IPS-NIHi7 (cell line): ENCODE results near the gene BEST2.
"Not testable (repeated sequence)": the region's sequence is repeated elsewhere in the genome, so short reads cannot be mapped to it uniquely, and the experiment has no call there.

Experiments used
- DNase-seq: peaks from one replicate; pipeline ENCODE4 v3.0.0; 2012; ENCODE audit warnings: mixed read lengths; ENCODE audit errors: extremely low spot score

BEST2 gene

DNA sequence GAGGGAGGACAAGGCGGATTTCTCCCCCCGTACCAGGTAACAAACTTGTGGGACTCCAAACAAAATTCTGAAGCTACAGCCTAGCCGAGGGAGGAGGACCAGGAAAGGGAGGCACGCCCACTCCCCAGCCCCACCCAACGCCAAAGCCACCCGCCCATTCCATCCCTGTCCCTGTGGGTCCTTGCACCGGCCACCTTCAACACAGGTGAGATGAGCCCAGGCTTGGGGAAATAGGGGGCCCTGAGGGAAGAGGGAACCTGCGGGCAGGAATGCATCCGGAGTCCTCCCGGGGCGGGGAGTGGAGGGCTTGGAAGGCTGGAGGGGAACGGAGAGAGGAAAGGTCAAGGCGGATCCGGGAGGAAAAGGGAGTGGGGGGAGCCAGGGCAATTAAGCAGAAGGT lies at the start of gene BEST2:
Gene BEST2, plus strand, starts transcription at position 157 of the 400 bp plus-strand sequence. CDS start 802 bp downstream, outside the sequence.
- DNase-seq, result peak; percentile 63

DNA sequence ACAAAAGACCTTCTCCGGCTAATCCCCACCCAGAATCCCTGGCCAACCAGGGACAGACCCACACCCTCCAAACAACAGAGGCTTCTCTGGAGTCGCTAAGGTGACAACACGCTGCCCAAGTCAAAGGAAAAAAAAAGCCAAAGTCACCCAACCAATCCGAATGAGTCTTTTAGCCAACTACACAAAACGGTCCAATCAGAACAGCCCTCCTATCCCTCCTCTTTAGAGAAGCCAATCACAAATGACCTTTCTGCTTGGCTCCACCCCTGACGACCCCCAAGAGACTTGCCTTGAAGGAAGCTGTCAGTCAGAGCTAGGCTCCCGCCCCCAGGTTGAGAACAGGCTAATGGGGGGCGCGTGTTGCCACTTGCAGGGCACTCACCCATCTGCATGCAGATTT lies 48.5 kb upstream of the BEST2 start:
- peak; percentile 95 for DNase-seq

DNA sequence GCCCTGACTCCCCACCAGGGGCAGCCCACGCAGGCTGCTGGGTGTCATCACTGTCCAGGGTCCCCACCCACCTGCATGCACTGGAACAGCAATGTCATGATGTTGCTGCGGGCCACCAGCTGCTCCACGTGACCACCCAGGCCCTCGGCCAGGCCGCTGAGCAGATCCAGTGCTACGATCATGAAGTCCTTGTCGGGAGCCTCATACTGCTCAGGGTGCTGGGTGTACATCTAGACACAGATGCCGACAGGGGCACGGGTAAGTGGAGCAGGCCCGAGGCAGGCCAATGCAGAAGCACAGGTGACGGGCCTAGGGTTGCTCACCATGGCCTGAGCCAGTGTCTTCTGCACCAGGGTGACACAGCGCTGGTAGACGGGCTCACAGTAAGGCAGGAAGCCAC lies 46.4 kb upstream of the BEST2 start:
- no peak for DNase-seq

DNA sequence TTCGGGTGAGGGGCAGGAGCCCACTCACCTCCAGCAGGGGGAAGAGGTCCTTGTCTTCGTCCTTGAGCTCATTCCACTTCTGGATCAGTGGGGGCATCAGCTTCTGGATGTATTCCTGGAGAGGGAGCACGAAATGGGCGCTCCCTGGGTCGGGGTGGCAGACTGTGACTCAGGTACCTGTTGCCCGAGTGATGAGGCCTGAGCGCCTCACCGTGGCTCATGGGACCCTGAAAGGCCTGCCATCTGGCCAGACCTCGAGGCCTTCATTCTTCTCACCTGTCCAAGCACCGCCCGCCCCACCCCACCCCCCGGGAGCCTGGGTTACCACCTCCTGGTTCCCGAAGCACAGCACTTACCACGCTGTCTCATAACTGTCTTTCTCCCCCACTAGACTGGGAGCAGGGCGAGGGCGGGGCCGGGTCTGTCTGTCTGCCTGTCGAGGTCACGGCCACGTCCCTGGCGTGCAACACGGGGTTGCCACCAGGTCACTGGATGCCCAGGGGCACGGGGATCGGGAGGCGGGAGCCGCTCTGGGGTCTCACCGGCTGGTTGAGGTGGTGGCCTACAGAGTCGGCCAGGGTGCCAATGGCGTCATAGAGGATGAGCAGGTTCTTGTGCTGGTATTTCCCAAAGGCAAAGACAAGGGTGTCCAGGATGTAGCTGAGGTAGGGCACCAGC lies 45.8 kb upstream of the BEST2 start:
- no peak for DNase-seq

GRCh38 chr19:12706332-12706718 lies 45.3 kb upstream of the BEST2 start:
- DNase-seq, result no peak

DNA sequence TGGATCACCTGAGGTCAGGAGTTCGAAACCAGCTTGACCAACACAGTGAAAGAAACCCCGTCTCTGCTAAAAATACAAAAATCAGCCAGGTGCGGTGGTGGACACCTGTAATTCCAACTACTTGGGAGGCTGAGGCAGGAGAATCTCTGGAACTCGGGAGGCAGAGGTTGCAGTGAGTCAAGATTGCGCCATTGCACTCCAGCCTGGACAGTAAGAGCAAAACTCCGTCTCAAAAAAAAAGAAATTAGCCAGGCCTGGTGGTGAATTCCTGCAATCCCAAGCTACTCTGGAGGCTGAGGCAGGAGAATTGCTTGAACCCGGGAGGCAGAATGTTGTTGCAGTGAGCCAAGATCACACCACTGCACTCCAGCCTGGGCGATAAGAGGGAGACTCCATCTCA lies 43.0 kb upstream of the BEST2 start:
- no peak for DNase-seq

DNA sequence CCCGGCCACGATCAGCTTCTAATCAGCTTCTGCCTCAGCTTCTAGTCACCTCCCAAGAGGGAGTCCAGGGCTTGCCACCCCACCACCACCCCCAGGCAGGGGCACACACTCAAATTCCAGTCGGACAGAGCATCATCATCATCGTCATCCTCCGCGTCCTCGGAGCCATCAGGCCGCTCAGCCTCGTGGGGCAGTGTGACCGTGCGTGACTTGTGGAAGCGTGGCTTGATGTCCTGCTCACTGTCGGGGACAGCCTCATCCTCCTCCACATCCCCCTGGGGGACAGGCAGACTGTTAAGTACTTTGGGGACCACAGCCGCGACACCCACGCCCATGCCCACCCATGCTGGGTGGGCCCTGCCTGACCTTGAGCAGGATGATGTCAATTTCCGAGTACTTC lies 40.4 kb upstream of the BEST2 start:
- DNase-seq, result no peak

DNA sequence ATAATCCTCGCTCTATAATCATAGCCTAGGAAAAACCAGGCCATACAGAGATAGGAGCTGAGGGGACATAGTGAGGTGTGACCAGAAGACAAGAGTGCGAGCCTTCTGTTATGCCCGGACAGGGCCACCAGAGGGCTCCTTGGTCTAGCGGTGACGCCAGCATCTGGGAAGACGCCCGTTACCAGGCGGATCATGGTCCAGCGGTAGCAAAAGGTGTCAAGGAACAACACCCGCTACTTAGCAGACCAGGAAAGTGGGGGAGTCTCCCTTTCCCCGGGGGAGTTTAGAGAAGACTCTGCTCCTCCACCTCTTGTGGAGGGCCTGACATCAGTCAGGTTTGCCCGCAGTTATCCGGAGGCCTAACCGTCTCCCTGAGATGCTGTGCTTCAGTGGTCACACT lies 39.5 kb upstream of the BEST2 start:
- not testable (repeated sequence) for DNase-seq

DNA sequence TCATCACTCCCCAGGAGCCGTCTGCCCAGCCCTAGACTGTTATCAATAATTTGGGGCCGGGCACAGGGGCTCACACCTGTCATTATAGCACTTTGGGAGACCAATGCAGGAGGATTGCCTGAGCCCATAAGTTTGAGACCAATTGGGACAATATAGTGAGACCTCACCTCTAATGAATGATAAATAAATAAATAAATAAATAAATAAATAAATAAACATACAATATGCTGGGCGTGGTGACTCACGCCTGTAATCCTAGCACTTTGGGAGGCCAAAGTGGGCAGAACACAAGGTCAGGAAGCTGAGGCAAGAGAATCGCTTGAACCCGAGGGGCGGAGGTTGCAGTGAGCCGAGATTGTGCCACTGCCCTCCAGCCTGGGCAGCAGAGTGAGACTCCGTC lies 38.3 kb upstream of the BEST2 start:
- not testable (repeated sequence) for DNase-seq

GRCh38 chr19:12715102-12715501 lies 36.5 kb upstream of the BEST2 start:
- no peak for DNase-seq

GRCh38 chr19:12715929-12716328 lies 35.7 kb upstream of the BEST2 start:
- DNase-seq, result no peak

GRCh38 chr19:12720296-12720695 lies 31.3 kb upstream of the BEST2 start:
- DNase-seq, result no peak

DNA sequence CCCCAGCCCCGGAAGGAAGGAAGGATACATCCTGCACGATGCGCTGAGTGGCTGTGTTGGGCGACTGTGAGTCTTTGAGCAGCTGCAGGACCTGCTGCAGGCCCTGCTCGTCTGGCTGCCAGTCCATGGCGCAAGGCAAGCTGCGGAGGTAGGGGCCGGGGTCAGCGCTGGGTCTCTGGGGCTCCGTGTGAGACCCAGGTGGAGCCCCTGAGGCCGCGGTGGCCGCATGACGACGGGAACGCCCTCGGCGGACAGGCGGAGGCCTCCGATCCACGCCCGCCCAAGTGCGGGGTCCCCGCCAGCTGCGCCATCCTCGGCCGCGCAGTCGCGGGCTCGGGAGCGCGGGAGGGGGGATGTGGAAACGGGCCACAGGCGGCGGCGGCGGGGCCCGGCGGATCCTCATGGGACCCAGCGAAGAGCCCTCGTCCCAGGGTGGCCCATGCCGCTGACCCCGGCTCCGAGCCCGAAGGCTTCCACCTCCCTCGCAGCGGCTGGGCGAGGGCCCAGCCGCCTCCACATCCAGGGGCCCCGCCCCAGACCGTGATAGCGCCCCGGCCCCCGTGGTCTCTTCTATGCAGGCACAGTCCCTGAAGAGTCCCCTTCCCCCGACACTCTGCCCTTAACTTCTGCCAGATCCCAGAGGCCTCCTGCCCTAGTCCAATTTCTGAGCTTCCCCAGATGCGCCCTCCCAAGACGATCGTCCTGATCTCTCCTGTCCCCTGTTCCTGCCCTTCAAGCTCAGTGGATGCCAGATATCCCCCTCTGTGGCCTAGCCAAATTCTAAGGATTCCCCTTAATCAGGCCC lies 30.5 kb upstream of the BEST2 start:
- DNase-seq, result no peak

GRCh38 chr19:12721656-12722565 lies 29.7 kb upstream of the BEST2 start:
- peak; percentile 73 for DNase-seq

DNA sequence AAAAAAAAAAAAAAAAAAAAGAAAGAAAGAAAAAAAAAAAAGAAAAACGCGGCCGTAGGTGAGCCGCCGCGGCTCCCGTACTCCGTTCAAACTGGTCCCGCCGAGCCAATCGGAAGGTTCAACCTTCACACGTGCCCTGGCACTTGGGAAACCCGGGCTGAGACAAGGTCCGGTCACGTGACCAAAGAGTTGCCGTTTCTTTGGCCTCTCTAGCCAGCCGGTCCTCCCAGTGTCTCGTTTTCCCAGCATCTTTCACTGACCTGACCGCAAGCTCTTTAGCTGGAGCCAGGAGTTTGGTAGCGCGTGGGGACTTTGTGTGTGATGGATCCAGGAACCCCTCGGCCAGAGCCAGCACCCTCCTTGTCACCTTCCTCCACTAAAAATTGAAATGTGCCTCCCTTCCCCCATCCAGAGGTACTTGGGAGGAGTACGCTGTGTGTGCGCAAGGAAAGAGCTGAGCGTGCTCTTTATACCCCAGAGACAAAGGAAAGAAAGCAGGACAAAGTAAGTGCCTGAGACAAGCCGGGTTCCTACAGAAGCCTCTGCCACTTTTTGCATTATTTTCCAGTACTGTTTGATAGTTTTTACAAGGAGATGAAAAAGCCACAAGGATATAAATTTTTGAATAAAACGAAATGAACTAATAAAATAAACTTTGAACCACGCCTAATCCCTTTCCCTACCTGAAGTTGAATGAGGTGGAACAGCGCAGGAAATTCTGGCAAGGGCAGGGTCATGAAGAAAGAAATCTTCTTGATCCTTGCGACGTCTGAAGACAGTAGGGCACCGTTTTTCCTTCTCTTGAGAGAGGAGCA lies 28.8 kb upstream of the BEST2 start:
- peak; percentile 95 for DNase-seq

- DNase-seq, result no peak
Observed at GRCh38 chr19:12723381-12723640, 28.3 kb upstream of the BEST2 start.

DNA sequence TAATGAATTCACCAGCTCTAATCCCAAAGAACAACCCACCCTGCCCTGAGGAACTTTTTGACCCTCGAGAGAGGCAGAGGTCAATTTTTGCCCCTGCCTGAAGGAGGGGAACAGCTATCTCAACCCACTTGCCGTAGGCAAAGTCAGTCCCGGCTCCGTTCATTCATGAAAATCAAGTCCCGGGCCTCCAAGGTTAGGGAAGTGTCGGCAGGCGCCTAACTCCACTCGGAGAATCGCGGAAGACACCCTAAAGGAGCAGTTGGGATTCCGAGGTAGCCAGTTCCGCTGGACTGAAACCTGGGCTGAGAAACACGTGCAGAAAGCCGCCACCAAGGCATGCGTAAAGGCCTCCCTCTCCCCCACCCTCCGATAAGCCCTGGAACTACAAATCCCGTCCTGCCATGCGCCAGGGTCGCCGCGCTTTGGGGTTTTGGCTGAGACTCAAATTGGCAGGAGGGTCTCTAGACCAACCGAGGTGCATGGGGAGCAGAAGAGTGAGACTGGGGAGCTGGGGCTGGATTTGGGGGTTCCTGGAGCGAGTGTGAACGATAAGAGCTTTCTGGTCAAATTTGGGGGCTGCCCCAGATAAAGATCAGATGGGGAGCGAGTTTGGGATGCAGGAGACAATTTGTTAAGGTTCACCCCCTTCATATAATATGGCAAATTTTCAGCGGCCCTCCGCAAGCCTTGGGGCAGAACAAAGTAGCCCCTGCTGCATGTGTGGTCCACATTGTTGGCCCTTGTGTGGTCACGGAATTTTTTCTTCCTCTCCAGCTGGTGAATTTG lies 27.8 kb upstream of the BEST2 start, which contains the start of gene TNPO2:
Gene TNPO2, minus strand, starts transcription at position 292 of the 786 bp plus-strand sequence. CDS start 2,955 bp downstream, outside the sequence.
- peak; percentile 81 for DNase-seq

- DNase-seq, result not testable (repeated sequence)
Observed at GRCh38 chr19:12725612-12726011, 26.0 kb upstream of the BEST2 start.

DNA sequence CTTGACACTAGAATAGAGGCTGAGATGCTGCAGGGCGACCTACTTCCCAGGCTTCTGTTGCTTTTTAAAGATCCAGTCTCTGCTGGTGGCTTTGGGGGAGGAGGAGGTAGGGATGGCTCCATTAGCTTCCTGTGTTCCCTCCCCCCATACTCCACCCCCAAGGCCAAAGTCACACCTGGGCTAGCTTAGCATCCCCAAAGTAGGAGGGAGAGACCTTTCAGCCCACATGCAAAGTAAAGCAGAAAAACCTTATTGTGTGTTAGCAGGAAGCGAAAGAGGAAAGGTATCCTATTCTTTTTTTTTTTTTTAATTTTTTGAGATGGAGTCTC lies 24.6 kb upstream of the BEST2 start:
- no peak for DNase-seq

GRCh38 chr19:12727745-12728433 lies 23.7 kb upstream of the BEST2 start:
- DNase-seq, result no peak
